ENCODE results near the gene ZNF862. TPM values are rescaled to one million over a fixed set of nuclear protein-coding genes. Genes with fewer than 3 reads are reported as not detected.

ZNF862 gene
- total and polyA plus RNA-seq, 2 of the 13 experiments (the other 11 are each of a cell fraction or from before 2014, with no cell fraction given), result 0.89 to 2.0 TPM

DNA sequence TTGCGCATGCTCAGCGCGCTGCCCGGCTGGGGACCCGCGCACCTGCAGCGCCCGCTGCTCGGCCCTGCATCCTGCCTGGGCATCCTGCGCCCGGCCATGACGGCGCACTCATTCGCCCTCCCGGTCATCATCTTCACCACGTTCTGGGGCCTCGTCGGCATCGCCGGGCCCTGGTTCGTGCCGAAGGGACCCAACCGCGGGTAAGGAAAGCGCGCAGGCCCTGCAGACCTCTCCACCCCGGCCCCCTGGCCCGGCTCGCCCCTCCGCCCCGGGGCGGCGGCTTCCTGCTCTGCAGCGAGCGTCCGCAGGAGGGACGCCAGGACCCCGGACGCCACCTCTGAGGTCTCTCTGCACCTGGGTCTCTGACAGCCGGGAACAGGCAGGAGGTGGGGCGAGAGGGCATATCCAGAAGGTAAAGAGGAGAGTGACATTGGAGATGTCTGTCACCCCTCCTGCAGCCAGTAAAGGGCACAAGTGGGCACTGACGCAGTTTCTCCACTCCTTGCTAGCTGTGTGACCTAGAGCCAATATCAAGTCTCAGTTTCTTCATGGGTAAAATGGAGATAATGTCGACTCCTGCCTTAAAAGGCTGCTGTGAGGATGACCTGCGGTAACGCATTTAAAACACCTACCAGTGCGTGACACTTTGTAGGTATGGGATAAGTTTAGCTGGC lies 35.9 kb downstream of the ZNF862 start (continued):
- TF ChIP-seq ADNP (CRISPR knock-in tag; IDR thresholded peaks at IDR 0.05) (no peak), ZNF17 (CRISPR knock-in tag; IDR thresholded peaks at IDR 0.05) (no peak), ZBTB42 (CRISPR knock-in tag; IDR thresholded peaks at IDR 0.05) (0 out of 2 replicates have a peak, but pooled peaks have one; percentile 24), ZNF468 (CRISPR knock-in tag; IDR thresholded peaks at IDR 0.05) (no peak), ZNF326 (CRISPR knock-in tag; IDR thresholded peaks at IDR 0.05; ENCODE audit: borderline replicate concordance) (no peak), HMGA1 (CRISPR knock-in tag; conservative IDR thresholded peaks at IDR 0.05) (no peak), RORA (CRISPR knock-in tag; IDR thresholded peaks at IDR 0.05) (no peak), SIX1 (CRISPR knock-in tag; IDR thresholded peaks at IDR 0.05; ENCODE audit: borderline replicate concordance) (no peak), MTA1 (CRISPR knock-in tag; IDR thresholded peaks at IDR 0.05; ENCODE audit: borderline replicate concordance) (no peak), ZNF891 (CRISPR knock-in tag; IDR thresholded peaks at IDR 0.05) (0 out of 2 replicates have a peak, but pooled peaks have one; percentile 49), ZNF724P (CRISPR knock-in tag; IDR thresholded peaks at IDR 0.05; ENCODE audit: borderline replicate concordance) (0 out of 2 replicates have a peak, but pooled peaks have one; percentile 7), ZNF343 (CRISPR knock-in tag; IDR thresholded peaks at IDR 0.05) (peak; percentile 62; the same call in 1 of the 2 replicates), ZNF550 (CRISPR knock-in tag; IDR thresholded peaks at IDR 0.05; ENCODE audit: borderline replicate concordance) (no peak), PHF5A (CRISPR knock-in tag; IDR thresholded peaks at IDR 0.05; ENCODE audit: low read depth, unreplicated experiment) (no peak), AGO2 (optimal IDR thresholded peaks at IDR 0.05; ENCODE audit: low read depth, low read length) (peak; percentile 12), RNF2 (conservative IDR thresholded peaks at IDR 0.05; ENCODE audit: low read depth) (no peak; the same call in 1 of the 2 replicates), ZNF816 (CRISPR knock-in tag; IDR thresholded peaks at IDR 0.05; ENCODE audit: borderline replicate concordance) (no peak)
- TF ChIP-seq, protein P1, sequence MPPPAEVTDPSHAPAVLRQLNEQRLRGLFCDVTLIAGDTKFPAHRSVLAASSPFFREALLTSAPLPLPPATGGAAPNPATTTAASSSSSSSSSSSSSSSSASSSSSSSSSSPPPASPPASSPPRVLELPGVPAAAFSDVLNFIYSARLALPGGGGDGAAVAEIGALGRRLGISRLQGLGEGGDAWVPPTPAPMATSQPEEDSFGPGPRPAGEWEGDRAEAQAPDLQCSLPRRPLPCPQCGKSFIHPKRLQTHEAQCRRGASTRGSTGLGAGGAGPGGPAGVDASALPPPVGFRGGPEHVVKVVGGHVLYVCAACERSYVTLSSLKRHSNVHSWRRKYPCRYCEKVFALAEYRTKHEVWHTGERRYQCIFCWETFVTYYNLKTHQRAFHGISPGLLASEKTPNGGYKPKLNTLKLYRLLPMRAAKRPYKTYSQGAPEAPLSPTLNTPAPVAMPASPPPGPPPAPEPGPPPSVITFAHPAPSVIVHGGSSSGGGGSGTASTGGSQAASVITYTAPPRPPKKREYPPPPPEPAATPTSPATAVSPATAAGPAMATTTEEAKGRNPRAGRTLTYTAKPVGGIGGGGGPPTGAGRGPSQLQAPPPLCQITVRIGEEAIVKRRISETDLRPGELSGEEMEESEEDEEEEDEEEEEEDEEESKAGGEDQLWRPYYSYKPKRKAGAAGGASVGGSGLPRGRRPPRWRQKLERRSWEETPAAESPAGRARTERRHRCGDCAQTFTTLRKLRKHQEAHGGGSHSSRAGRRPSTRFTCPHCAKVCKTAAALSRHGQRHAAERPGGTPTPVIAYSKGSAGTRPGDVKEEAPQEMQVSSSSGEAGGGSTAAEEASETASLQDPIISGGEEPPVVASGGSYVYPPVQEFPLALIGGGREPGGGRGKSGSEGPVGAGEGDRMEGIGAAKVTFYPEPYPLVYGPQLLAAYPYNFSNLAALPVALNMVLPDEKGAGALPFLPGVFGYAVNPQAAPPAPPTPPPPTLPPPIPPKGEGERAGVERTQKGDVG (CRISPR knock-in tag; IDR thresholded peaks at IDR 0.05; ENCODE audit: borderline replicate concordance), result no peak
- TF ChIP-seq, protein P2, sequence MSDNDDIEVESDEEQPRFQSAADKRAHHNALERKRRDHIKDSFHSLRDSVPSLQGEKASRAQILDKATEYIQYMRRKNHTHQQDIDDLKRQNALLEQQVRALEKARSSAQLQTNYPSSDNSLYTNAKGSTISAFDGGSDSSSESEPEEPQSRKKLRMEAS (IDR thresholded peaks at IDR 0.05), result peak; percentile 30; the same call in 1 of the 2 replicates
- TF ChIP-seq, protein P3, sequence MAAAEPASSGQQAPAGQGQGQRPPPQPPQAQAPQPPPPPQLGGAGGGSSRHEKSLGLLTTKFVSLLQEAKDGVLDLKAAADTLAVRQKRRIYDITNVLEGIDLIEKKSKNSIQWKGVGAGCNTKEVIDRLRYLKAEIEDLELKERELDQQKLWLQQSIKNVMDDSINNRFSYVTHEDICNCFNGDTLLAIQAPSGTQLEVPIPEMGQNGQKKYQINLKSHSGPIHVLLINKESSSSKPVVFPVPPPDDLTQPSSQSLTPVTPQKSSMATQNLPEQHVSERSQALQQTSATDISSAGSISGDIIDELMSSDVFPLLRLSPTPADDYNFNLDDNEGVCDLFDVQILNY (CRISPR knock-in tag; conservative IDR thresholded peaks at IDR 0.05), result no peak; the same call in 1 of the 2 replicates
- TF ChIP-seq, protein P4, sequence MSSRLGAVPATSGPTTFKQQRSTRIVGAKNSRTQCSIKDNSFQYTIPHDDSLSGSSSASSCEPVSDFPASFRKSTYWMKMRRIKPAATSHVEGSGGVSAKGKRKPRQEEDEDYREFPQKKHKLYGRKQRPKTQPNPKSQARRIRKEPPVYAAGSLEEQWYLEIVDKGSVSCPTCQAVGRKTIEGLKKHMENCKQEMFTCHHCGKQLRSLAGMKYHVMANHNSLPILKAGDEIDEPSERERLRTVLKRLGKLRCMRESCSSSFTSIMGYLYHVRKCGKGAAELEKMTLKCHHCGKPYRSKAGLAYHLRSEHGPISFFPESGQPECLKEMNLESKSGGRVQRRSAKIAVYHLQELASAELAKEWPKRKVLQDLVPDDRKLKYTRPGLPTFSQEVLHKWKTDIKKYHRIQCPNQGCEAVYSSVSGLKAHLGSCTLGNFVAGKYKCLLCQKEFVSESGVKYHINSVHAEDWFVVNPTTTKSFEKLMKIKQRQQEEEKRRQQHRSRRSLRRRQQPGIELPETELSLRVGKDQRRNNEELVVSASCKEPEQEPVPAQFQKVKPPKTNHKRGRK (CRISPR knock-in tag; IDR thresholded peaks at IDR 0.05), result no peak
- TF ChIP-seq, protein P5, sequence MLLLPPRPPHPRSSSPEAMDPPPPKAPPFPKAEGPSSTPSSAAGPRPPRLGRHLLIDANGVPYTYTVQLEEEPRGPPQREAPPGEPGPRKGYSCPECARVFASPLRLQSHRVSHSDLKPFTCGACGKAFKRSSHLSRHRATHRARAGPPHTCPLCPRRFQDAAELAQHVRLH (CRISPR knock-in tag; IDR thresholded peaks at IDR 0.05; ENCODE audit: borderline replicate concordance, low read depth), result no peak; the same call in 1 of the 2 replicates
- TF ChIP-seq, protein P6, sequence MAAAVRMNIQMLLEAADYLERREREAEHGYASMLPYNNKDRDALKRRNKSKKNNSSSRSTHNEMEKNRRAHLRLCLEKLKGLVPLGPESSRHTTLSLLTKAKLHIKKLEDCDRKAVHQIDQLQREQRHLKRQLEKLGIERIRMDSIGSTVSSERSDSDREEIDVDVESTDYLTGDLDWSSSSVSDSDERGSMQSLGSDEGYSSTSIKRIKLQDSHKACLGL (CRISPR knock-in tag; IDR thresholded peaks at IDR 0.05), result peak; percentile 79; the same call in 1 of the 2 replicates
